Prostate gland (tissue), 2 donors: ENCODE results near the gene KPNA4. TPM values are rescaled to one million over a fixed set of nuclear protein-coding genes. Genes with fewer than 3 reads are reported as not detected.

ENCODE experiments used
- DNase-seq: peaks from one replicate; pipeline ENCODE4 v3.0.0-alpha.2; 2019; ENCODE audit warnings: low spot score
- H3K27ac ChIP-seq, 2 donors: fragments of 200-600 bp; sonication (generic); 2 replicates each; pipeline ENCODE4 v1.5.1; 2017 to 2019
- H3K27me3 ChIP-seq: fragments of 200-600 bp; sonication (generic); replicated peaks from 2 replicates; pipeline ENCODE4 v1.5.1; 2019; ENCODE audit not compliant: insufficient read depth
- H3K36me3 ChIP-seq, 2 donors: fragments of 200-600 bp; sonication (generic); 1 replicate in 1 of 2; 2 replicates in 1 of 2; pipeline versions ENCODE4 v1.5.1 to v1.8.1; 2017 to 2019
- H3K4me1 ChIP-seq: fragments of 200-600 bp; sonication (generic); replicated peaks from 2 replicates; pipeline ENCODE4 v1.5.1; 2019
- H3K4me3 ChIP-seq, 2 donors: fragments of 200-600 bp; sonication (generic); 2 replicates each; pipeline ENCODE4 v1.5.1; 2017 to 2019
- H3K9me3 ChIP-seq: fragments of 200-600 bp; sonication (generic); 2 replicates; pipeline ENCODE4 v1.5.1; 2017
- POLR2A ChIP-seq: fragments of 450-650 bp; IDR thresholded peaks from one replicate; pipeline ENCODE4 v1.6.1; 2016; ENCODE audit warnings: antibody characterized with exemption, mild to moderate bottlenecking
- POLR2AphosphoS5 ChIP-seq: sonication (generic); formaldehyde crosslinking; IDR thresholded peaks from one replicate; pipeline ENCODE4 v1.6.1; 2017; ENCODE audit warnings: antibody characterized with exemption
- WGBS: methylation state at CpG from one replicate; pipeline ENCODE4 v1.1.5; 2018; 5-methylcytosine and 5-hydroxymethylcytosine counted together
- intact Hi-C: fragments of 100-400 bp; cut with DNase I; formaldehyde crosslinking; loops from one replicate; pipeline ENCODE4 v1.14.2; 2022
- total RNA-seq, 2 donors: library from RNA; depleted of rRNA; stranded (reverse); fragments of >200 nt; gene quantifications; one replicate each; pipeline ENCODE4 v1.1.0, GENCODE V29; 2016
- TF ChIP-seq, protein P1 (sequence below), 4 experiments: fragments of 200-600 bp in 2 of 4; fragments of 450-650 bp in 2 of 4; sonication (generic) in 2 of 4; IDR thresholded peaks; 1 replicate in 3 of 4; 2 replicates in 1 of 4; pipeline ENCODE4 v1.5.1; 2016 to 2019; ENCODE audit warnings: antibody characterized with exemption in 4 of 4, mild to moderate bottlenecking in 2 of 4, moderate library complexity in 2 of 4

KPNA4 gene
- total RNA-seq, 2 donors from 2014 or later = 19.5 to 29.2 TPM

- Histone ChIP-seq H3K27me3 (no peaks in the 10 kb centered on the region), H3K27ac (no peak overlapping the region), H3K4me1 (no peaks in the 10 kb centered on the region), H3K4me3 (no peak overlapping the region), H3K9me3 (no peaks in the 10 kb centered on the region), H3K36me3 (no peaks in the 10 kb centered on the region)
- TF ChIP-seq POLR2A = no peak
- TF ChIP-seq POLR2AphosphoS5 = no peak
- TF ChIP-seq, protein P1, sequence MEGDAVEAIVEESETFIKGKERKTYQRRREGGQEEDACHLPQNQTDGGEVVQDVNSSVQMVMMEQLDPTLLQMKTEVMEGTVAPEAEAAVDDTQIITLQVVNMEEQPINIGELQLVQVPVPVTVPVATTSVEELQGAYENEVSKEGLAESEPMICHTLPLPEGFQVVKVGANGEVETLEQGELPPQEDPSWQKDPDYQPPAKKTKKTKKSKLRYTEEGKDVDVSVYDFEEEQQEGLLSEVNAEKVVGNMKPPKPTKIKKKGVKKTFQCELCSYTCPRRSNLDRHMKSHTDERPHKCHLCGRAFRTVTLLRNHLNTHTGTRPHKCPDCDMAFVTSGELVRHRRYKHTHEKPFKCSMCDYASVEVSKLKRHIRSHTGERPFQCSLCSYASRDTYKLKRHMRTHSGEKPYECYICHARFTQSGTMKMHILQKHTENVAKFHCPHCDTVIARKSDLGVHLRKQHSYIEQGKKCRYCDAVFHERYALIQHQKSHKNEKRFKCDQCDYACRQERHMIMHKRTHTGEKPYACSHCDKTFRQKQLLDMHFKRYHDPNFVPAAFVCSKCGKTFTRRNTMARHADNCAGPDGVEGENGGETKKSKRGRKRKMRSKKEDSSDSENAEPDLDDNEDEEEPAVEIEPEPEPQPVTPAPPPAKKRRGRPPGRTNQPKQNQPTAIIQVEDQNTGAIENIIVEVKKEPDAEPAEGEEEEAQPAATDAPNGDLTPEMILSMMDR (IDR thresholded peaks at IDR 0.05) = no peak
- DNase-seq = no peak
- WGBS = 94% methylated on average over 3 of the region's 3 CpGs
- intact Hi-C loops = loop anchor here (10.0 kb wide), 1 partner anchor 192 kb away; the partner anchor contains the start of gene PPM1L
Observed at GRCh38 chr3:160562952-160563351, 2.4 kb downstream of the KPNA4 start.

DNA sequence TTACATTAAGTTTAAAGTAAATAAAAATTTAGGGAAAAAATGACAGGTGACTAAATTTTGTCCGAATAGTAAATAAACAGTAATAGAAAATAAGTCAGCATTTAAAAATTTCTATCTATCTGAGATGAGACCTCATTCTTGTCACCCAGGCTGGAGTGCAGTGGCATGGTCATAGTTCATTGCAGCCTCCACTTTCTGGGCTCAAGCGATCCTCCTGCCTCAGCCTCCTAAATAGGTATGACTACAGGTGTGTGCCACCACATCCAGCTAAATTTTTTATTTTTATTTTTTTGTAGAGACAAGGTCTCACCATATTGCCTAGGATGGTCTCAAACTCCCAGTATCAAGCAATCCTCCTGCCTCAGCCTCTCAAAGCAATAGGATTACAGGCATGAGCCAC, 7.8 kb downstream of the KPNA4 start:
- TF ChIP-seq POLR2A = no peak
- TF ChIP-seq, protein P1 (IDR thresholded peaks at IDR 0.05) = no peak
- no peak for TF ChIP-seq POLR2AphosphoS5
- no peaks in the 10 kb centered on the region for H3K9me3 ChIP-seq
- no peaks in the 10 kb centered on the region for H3K36me3 ChIP-seq
- H3K27me3 ChIP-seq = no peaks in the 10 kb centered on the region
- H3K4me1 ChIP-seq = no peaks in the 10 kb centered on the region
- intact Hi-C loops = no loop called here
- no peak overlapping the region for H3K4me3 ChIP-seq
- no peak overlapping the region for H3K27ac ChIP-seq
- WGBS = 97% methylated on average over 2 of the region's 2 CpGs
- DNase-seq = no peak

- no peak for DNase-seq
- H3K36me3 ChIP-seq = no peaks in the 10 kb centered on the region
- no peaks in the 10 kb centered on the region for H3K4me1 ChIP-seq
- no peak overlapping the region for H3K27ac ChIP-seq
- H3K27me3 ChIP-seq = no peaks in the 10 kb centered on the region
- intact Hi-C loops = no loop called here
- 78% methylated on average over 2 of the region's 2 CpGs for WGBS
- H3K4me3 ChIP-seq = no peak overlapping the region
- TF ChIP-seq POLR2AphosphoS5 (no peak), POLR2A (no peak)
- TF ChIP-seq, protein P1 (IDR thresholded peaks at IDR 0.05) = no peak
- no peaks in the 10 kb centered on the region for H3K9me3 ChIP-seq
Observed at GRCh38 chr3:160556141-160556540, 9.2 kb downstream of the KPNA4 start.

DNA sequence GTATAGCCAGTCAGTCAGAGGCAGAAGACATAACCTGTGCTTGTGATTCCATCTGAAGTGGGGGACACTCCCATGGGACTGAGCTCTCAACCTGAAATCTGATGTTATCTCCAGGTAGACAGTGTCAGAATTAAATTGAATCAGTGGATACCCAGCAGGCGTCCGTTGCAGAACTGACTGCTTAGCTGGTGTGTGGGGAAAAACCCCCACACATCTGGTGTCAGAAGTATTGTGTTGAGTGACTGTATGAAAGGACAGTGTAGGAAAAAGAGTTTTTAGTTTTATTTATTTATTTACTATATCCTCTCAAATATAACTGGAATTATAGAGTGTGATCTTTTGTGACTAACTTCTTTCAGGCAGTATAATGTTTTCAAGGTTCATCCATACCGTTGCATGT, 10.4 kb downstream of the KPNA4 start:
- 96% methylated on average over 3 of the region's 3 CpGs for WGBS
- TF ChIP-seq POLR2AphosphoS5 (no peak), POLR2A (no peak)
- TF ChIP-seq, protein P1 (IDR thresholded peaks at IDR 0.05) = no peak
- DNase-seq = no peak
- Histone ChIP-seq H3K9me3 (no peaks in the 10 kb centered on the region), H3K36me3 (no peaks in the 10 kb centered on the region), H3K4me1 (no peaks in the 10 kb centered on the region), H3K27ac (no peak overlapping the region), H3K27me3 (no peaks in the 10 kb centered on the region), H3K4me3 (no peak overlapping the region)
- intact Hi-C loops = no loop called here

DNA sequence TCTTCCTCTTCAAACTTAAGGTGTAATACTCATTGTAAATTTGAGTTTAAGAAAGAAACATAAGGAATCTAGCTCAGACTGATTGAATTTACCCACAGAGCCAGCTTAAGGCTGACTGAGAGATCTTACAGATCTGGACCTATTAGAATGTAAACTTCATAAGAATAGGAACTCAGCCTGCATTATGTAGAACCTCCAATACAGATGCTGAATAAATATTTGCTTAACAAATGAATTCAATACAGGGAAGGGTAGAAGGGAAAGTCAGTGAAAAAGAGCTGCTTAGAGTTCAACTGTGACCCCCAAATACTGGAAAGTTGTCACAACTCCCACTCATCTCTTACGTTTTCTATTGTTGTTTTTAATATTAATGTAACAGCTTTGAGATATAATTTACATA, 11.5 kb downstream of the KPNA4 start:
- intact Hi-C loops = no loop called here
- Histone ChIP-seq H3K9me3 (no peaks in the 10 kb centered on the region), H3K36me3 (no peaks in the 10 kb centered on the region), H3K27me3 (no peaks in the 10 kb centered on the region), H3K4me3 (no peak overlapping the region), H3K27ac (no peak overlapping the region), H3K4me1 (no peaks in the 10 kb centered on the region)
- 55% methylated on average over 1 of the region's 1 CpG for WGBS
- TF ChIP-seq, protein P1 (IDR thresholded peaks at IDR 0.05) = no peak
- TF ChIP-seq POLR2AphosphoS5 (no peak), POLR2A (no peak)
- no peak for DNase-seq
